ENCODE measurements around the gene PLCD3. TPM values are rescaled to one million over a fixed set of nuclear protein-coding genes. Genes with fewer than 3 reads are reported as not detected.

Gene PLCD3
- total and polyA plus RNA-seq, 2 of the 13 experiments (the other 11 are each of a cell fraction or from before 2014, with no cell fraction given): 11.3 to 39.1 TPM

GRCh38 chr17:45112559-45113423 lies 19.5 kb downstream of the PLCD3 start:
- intact Hi-C loops (cut with micrococcal nuclease; ENCODE audit: unreplicated experiment) (no loop called here), in situ Hi-C loops (cut with HindIII; ENCODE audit: extremely low pct_ligation_motif_present, low pct_unique_long_range_greater_than_20kb) (no loop called here)
- FAIRE-seq: no peak
- no peaks in the 10 kb centered on the region for H3K9me3 ChIP-seq (ENCODE audit: low read length)
- no peaks in the 10 kb centered on the region for H3K27me3 ChIP-seq (ENCODE audit: control insufficient read depth in 1 of 2, insufficient read depth in 2 of 2, low read length in 2 of 2)
- H4K20me1 ChIP-seq (ENCODE audit: insufficient read depth, low read length): no peaks in the 10 kb centered on the region
- no TSS peak for BruUV-seq (replicated peaks)
- ATAC-seq: no peak
- peaks cover 2 to 6% of the 10 kb centered on the region in 2 experiments; a peak in 3 of 5 replicates for H3K36me3 ChIP-seq (replicated peaks in 1 of 2; ENCODE audit: control insufficient read depth in 1 of 2, insufficient read depth in 2 of 2, low read length in 2 of 2)
- H3K4me2 ChIP-seq (ENCODE audit: low read depth, low read length): no peak overlapping the region
- no peak for DNase-seq (ENCODE audit: low spot score)
- whole genome bisulfite sequencing (ENCODE audit: low lambda C conversion rate): 92% methylated on average over 21 of the region's 23 CpGs
- H3K79me2 ChIP-seq (ENCODE audit: insufficient read depth, low read length): no peaks in the 10 kb centered on the region
- ChIA-PET CTCF (ENCODE audit: low intra/inter-chr PET ratio, low total read pairs) (interaction anchor here (1.4 kb wide), 1 partner anchor 23 kb away, joined by 3 read pairs; the partner anchor contains the start of gene ACBD4), POLR2A (interaction anchor here (1.0 to 1.5 kb wide), 2 partner anchors 10 to 25 kb away, joined by 3 read pairs; no protein-coding TSS in a partner anchor)
- no peak overlapping the region for H2AFZ ChIP-seq (ENCODE audit: low read length)
- H3K27ac ChIP-seq (ENCODE audit: extremely low read length, insufficient read depth, low read length): no peak overlapping the region
- no peak overlapping the region for H3K4me3 ChIP-seq (replicated peaks in 1 of 3; ENCODE audit: insufficient read depth in 1 of 3, low read depth in 2 of 3, low read length in 3 of 3)
- H3K9ac ChIP-seq (ENCODE audit: insufficient read depth, low read depth, low read length): no peak overlapping the region
- peaks cover 56% of the 10 kb centered on the region for H3K4me1 ChIP-seq (ENCODE audit: insufficient read depth, low read length)
- TF ChIP-seq ZNF724P (CRISPR knock-in tag; IDR thresholded peaks at IDR 0.05; ENCODE audit: borderline replicate concordance): no peak
- 0 out of 2 replicates have a peak, but pooled peaks have one; percentile 27 for TF ChIP-seq ZNF121 (CRISPR knock-in tag; IDR thresholded peaks at IDR 0.05)
- TF ChIP-seq FOXC1 (CRISPR knock-in tag; IDR thresholded peaks at IDR 0.05; ENCODE audit: borderline replicate concordance): 0 out of 2 replicates have a peak, but pooled peaks have one; percentile 29
- TF ChIP-seq, protein P1, sequence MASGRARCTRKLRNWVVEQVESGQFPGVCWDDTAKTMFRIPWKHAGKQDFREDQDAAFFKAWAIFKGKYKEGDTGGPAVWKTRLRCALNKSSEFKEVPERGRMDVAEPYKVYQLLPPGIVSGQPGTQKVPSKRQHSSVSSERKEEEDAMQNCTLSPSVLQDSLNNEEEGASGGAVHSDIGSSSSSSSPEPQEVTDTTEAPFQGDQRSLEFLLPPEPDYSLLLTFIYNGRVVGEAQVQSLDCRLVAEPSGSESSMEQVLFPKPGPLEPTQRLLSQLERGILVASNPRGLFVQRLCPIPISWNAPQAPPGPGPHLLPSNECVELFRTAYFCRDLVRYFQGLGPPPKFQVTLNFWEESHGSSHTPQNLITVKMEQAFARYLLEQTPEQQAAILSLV (CRISPR knock-in tag; IDR thresholded peaks at IDR 0.05; ENCODE audit: borderline replicate concordance): 0 out of 2 replicates have a peak, but pooled peaks have one; percentile 14
- TF ChIP-seq, protein P2, sequence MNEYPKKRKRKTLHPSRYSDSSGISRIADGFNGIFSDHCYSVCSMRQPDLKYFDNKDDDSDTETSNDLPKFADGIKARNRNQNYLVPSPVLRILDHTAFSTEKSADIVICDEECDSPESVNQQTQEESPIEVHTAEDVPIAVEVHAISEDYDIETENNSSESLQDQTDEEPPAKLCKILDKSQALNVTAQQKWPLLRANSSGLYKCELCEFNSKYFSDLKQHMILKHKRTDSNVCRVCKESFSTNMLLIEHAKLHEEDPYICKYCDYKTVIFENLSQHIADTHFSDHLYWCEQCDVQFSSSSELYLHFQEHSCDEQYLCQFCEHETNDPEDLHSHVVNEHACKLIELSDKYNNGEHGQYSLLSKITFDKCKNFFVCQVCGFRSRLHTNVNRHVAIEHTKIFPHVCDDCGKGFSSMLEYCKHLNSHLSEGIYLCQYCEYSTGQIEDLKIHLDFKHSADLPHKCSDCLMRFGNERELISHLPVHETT (CRISPR knock-in tag; conservative IDR thresholded peaks at IDR 0.05): no peak
- TF ChIP-seq SP4 (CRISPR knock-in tag; IDR thresholded peaks at IDR 0.05): 0 out of 2 replicates have a peak, but pooled peaks have one; percentile 41
- 0 out of 2 replicates have a peak, but pooled peaks have one; percentile 41 for TF ChIP-seq HNRNPL (IDR thresholded peaks at IDR 0.05; ENCODE audit: low read depth, low read length)
- TF ChIP-seq ZNF777 (CRISPR knock-in tag; IDR thresholded peaks at IDR 0.05): no peak
- TF ChIP-seq AGO1 (IDR thresholded peaks at IDR 0.05; ENCODE audit: low read depth, low read length, poor library complexity, severe bottlenecking): peak; percentile 62
- TF ChIP-seq, protein P3, sequence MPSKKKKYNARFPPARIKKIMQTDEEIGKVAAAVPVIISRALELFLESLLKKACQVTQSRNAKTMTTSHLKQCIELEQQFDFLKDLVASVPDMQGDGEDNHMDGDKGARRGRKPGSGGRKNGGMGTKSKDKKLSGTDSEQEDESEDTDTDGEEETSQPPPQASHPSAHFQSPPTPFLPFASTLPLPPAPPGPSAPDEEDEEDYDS (CRISPR knock-in tag; IDR thresholded peaks at IDR 0.05): 0 out of 2 replicates have a peak, but pooled peaks have one; percentile 20
- TF ChIP-seq RBM39 (IDR thresholded peaks at IDR 0.05; ENCODE audit: low read depth, low read length, poor library complexity, severe bottlenecking): no peak
- 0 out of 2 replicates have a peak, but pooled peaks have one; percentile 11 for TF ChIP-seq ZMYM3 (CRISPR knock-in tag; IDR thresholded peaks at IDR 0.05)
- TF ChIP-seq TCF7L2 (IDR thresholded peaks at IDR 0.05; ENCODE audit: low read depth, low read length): no peak
- TF ChIP-seq, protein P4, sequence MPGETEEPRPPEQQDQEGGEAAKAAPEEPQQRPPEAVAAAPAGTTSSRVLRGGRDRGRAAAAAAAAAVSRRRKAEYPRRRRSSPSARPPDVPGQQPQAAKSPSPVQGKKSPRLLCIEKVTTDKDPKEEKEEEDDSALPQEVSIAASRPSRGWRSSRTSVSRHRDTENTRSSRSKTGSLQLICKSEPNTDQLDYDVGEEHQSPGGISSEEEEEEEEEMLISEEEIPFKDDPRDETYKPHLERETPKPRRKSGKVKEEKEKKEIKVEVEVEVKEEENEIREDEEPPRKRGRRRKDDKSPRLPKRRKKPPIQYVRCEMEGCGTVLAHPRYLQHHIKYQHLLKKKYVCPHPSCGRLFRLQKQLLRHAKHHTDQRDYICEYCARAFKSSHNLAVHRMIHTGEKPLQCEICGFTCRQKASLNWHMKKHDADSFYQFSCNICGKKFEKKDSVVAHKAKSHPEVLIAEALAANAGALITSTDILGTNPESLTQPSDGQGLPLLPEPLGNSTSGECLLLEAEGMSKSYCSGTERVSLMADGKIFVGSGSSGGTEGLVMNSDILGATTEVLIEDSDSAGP (CRISPR knock-in tag; IDR thresholded peaks at IDR 0.05; ENCODE audit: borderline replicate concordance): 0 out of 2 replicates have a peak, but pooled peaks have one; percentile 42
- TF ChIP-seq MAX (IDR thresholded peaks at IDR 0.05): peak; percentile 23; the same call in 1 of the 2 replicates
- no peak for TF ChIP-seq ETV5 (CRISPR knock-in tag; IDR thresholded peaks at IDR 0.05; ENCODE audit: borderline replicate concordance)
- no peak for TF ChIP-seq ZKSCAN1 (IDR thresholded peaks at IDR 0.05; ENCODE audit: low read length)
